Measurements from ENCODE around the gene MBD4. TPM values are rescaled to one million over a fixed set of nuclear protein-coding genes. Genes with fewer than 3 reads are reported as not detected.
A peak's percentile ranks its signal among the peaks of the same experiment; 100 is the strongest.

MBD4 gene
- total and polyA plus RNA-seq, 2 of the 4 experiments (the other 2 are of a cell fraction) = 13.8 to 15.0 TPM

- Histone ChIP-seq H3K36me3 (ENCODE audit: control insufficient read depth, insufficient read depth, low read length) (peaks cover 26% of the 10 kb centered on the region), H3K27me3 (ENCODE audit: control insufficient read depth, insufficient read depth, low read length) (no peaks in the 10 kb centered on the region), H3K23ac (ENCODE audit: low read depth, low read length) (no peak overlapping the region), H2AFZ (replicated peaks; ENCODE audit: low read length, poor library complexity) (no peak overlapping the region), H3K27ac (ENCODE audit: insufficient read depth, low read length) (peak overlapping the region; percentile 3; the same call in 1 of the 2 replicates), H4K20me1 (ENCODE audit: insufficient read depth, low read length) (peaks cover 5% of the 10 kb centered on the region; the same call in 1 of the 2 replicates), H4K5ac (ENCODE audit: low read depth, low read length) (no peak overlapping the region), H3K79me1 (ENCODE audit: low read depth in 1 of 2, low read length in 2 of 2) (peaks cover 16 to 45% of the 10 kb centered on the region in 2 experiments; a peak in 3 of 4 replicates), H2BK20ac (ENCODE audit: low read depth, low read length) (no peak overlapping the region), H3K4me1 (ENCODE audit: control insufficient read depth, insufficient read depth, low read length) (peaks cover 20% of the 10 kb centered on the region), H3K56ac (ENCODE audit: extremely low read depth, insufficient read depth, low read length) (no peak overlapping the region), H3K9me3 (ENCODE audit: control insufficient read depth, insufficient read depth, low read length) (no peaks in the 10 kb centered on the region), H3K18ac (ENCODE audit: low read depth, low read length) (no peak overlapping the region), H2BK15ac (ENCODE audit: low read depth, low read length) (peak overlapping the region; percentile 98; the same call in 1 of the 3 replicates), H4K8ac (ENCODE audit: low read depth in 2 of 2, low read length in 2 of 2) (peak overlapping the region; percentile 22 to 29; a peak in 2 of 4 replicates), H2BK5ac (ENCODE audit: low read depth, low read length, poor library complexity, severe bottlenecking) (no peak overlapping the region), H3K4ac (ENCODE audit: low read depth, low read length) (peak overlapping the region; percentile 64), H2BK120ac (ENCODE audit: low read depth, low read length) (peak overlapping the region; percentile 27; the same call in 1 of the 2 replicates), H3K9me1 (ENCODE audit: insufficient read depth, low read length) (peaks cover 18% of the 10 kb centered on the region), H3K4me2 (ENCODE audit: low read depth, low read length) (no peak overlapping the region), H3K14ac (replicated peaks; ENCODE audit: low read depth, low read length) (no peak overlapping the region; the same call in 1 of the 2 replicates), H2AK5ac (ENCODE audit: low read depth, low read length) (peak overlapping the region; percentile 59), H2AK9ac (replicated peaks; ENCODE audit: low read depth, low read length, poor library complexity) (no peak overlapping the region), H3K4me3 (ENCODE audit: insufficient read depth, low read depth, low read length) (no peak overlapping the region), H4K91ac (ENCODE audit: insufficient read depth, low read depth, low read length) (peak overlapping the region; percentile 64), H3K9ac (ENCODE audit: low read depth, low read length) (no peak overlapping the region)
- DNase-seq (no peak), ATAC-seq (ENCODE audit: low read depth) (no peak)
- 100% methylated on average over 4 of the region's 5 CpGs; no CpG with 5 or more reads in 1 of the 2 experiments for WGBS, 2 experiments (ENCODE audit: extremely low coverage in 2 of 2, insufficient read length in 1 of 2)
- intact Hi-C loops (cut with micrococcal nuclease) (no loop called here), in situ Hi-C loops (cut with MboI; ENCODE audit: low sequenced_read_pairs) (loop anchor here (5.0 to 25.0 kb wide), 2 partner anchors 95 to 225 kb away; partner anchors contain the start of gene PLXND1), dilution Hi-C loops (cut with HindIII; ENCODE audit: low sequenced_read_pairs, unreplicated experiment) (no loop called here)
- no TSS peak for BruUV-seq (replicated peaks)
- no peak for TF ChIP-seq MXI1 (IDR thresholded peaks at IDR 0.05; ENCODE audit: borderline replicate concordance, low read depth, low read length)
- TF ChIP-seq FOS (IDR thresholded peaks at IDR 0.05; ENCODE audit: low read depth, low read length) = no peak
- TF ChIP-seq, protein P1, sequence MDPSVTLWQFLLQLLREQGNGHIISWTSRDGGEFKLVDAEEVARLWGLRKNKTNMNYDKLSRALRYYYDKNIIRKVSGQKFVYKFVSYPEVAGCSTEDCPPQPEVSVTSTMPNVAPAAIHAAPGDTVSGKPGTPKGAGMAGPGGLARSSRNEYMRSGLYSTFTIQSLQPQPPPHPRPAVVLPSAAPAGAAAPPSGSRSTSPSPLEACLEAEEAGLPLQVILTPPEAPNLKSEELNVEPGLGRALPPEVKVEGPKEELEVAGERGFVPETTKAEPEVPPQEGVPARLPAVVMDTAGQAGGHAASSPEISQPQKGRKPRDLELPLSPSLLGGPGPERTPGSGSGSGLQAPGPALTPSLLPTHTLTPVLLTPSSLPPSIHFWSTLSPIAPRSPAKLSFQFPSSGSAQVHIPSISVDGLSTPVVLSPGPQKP (IDR thresholded peaks at IDR 0.05; ENCODE audit: borderline replicate concordance, low read depth, low read length) = no peak
- no peak for TF ChIP-seq RFX5 (IDR thresholded peaks at IDR 0.05; ENCODE audit: low read depth, low read length)
- no peak for TF ChIP-seq NFE2L2 (IDR thresholded peaks at IDR 0.05; ENCODE audit: low read depth, low read length)
- TF ChIP-seq RCOR1 (IDR thresholded peaks at IDR 0.05; ENCODE audit: insufficient replicate concordance, low read length) = no peak
- no peak for TF ChIP-seq CHD1 (IDR thresholded peaks at IDR 0.05; ENCODE audit: low read depth, low read length)
- TF ChIP-seq RAD21 (IDR thresholded peaks at IDR 0.05; ENCODE audit: low read length) = no peak
- POLR2A ChIA-PET (ENCODE audit: unreplicated experiment) = no interaction called here
- CTCF ChIA-PET = no interaction called here
These were observed 52.3 kb downstream of the MBD4 start for GRCh38 chr3:129387487-129387886.

Measured in IMR-90 (cell line).